Upper lobe of right lung (tissue), 1 donor: Measurements from ENCODE around the gene IMMP2L. TPM values are rescaled to one million over a fixed set of nuclear protein-coding genes. Genes with fewer than 3 reads are reported as not detected.

Source experiments
- ATAC-seq: fragments of 200-7000 bp; cut with Tn5 transposase; one replicate; pipeline ENCODE4 v1.9.1; 2020; ENCODE audit warnings: mild to moderate bottlenecking, moderate library complexity
- DNase-seq: peaks from one replicate; pipeline ENCODE4 v3.0.0-alpha.2; 2020
- H3K27ac ChIP-seq: fragments of 200-600 bp; one replicate; pipeline ENCODE4 v1.8.0; 2022
- H3K27me3 ChIP-seq: fragments of 200-600 bp; one replicate; pipeline ENCODE4 v1.8.0; 2022; ENCODE audit warnings: mild to moderate bottlenecking
- H3K36me3 ChIP-seq: fragments of 200-600 bp; one replicate; pipeline ENCODE4 v1.8.0; 2022
- H3K4me1 ChIP-seq: fragments of 200-600 bp; one replicate; pipeline ENCODE4 v1.8.0; 2022
- H3K4me3 ChIP-seq: fragments of 200-600 bp; one replicate; pipeline ENCODE4 v1.8.0; 2022; ENCODE audit warnings: mild to moderate bottlenecking
- H3K9me3 ChIP-seq: fragments of 200-600 bp; one replicate; pipeline ENCODE4 v1.8.0; 2022
- CTCF ChIP-seq: fragments of 200-600 bp; IDR thresholded peaks from one replicate; pipeline ENCODE4 v1.8.0; 2022; ENCODE audit warnings: antibody characterized with exemption
- intact Hi-C: fragments of 100-400 bp; cut with DNase I; formaldehyde crosslinking; loops from one replicate; pipeline ENCODE4 v1.11.0; 2022
- total RNA-seq: library from RNA; stranded (reverse); fragmentation: NEBNext Ultra II Directional; extraction: Animal tissue kit (Norgen Biotek cat#: 25700); gene quantifications from one replicate; pipeline ENCODE4 v1.2.1, GENCODE V29; 2021
- donor health status: DM: no; HTN: yes; CAD: no; lungs with severe emphysema.

Gene IMMP2L
- total RNA-seq, 1 donor from 2014 or later: 22.0 TPM

- Histone ChIP-seq H3K27me3 (no peaks in the 10 kb centered on the region), H3K4me1 (no peaks in the 10 kb centered on the region), H3K4me3 (no peak overlapping the region), H3K9me3 (no peaks in the 10 kb centered on the region), H3K27ac (no peak overlapping the region), H3K36me3 (no peaks in the 10 kb centered on the region)
- intact Hi-C loops: no loop called here
- TF ChIP-seq CTCF: no peak
- ATAC-seq (no peak), DNase-seq (no peak)
These were observed 734.4 kb downstream of the IMMP2L start for GRCh38 chr7:110827936-110828335.

GRCh38 chr7:110827287-110827855, 734.9 kb downstream of the IMMP2L start:
- Histone ChIP-seq H3K9me3 (no peaks in the 10 kb centered on the region), H3K27ac (no peak overlapping the region), H3K4me3 (no peak overlapping the region), H3K27me3 (no peaks in the 10 kb centered on the region), H3K4me1 (no peaks in the 10 kb centered on the region), H3K36me3 (no peaks in the 10 kb centered on the region)
- ATAC-seq: no peak
- intact Hi-C loops: no loop called here
- no peak for DNase-seq
- no peak for TF ChIP-seq CTCF

- no peak overlapping the region for H3K27ac ChIP-seq
- TF ChIP-seq CTCF: no peak
These were observed 748.3 kb downstream of the IMMP2L start for GRCh38 chr7:110813986-110814385.

GRCh38 chr7:110809832-110810231, 752.5 kb downstream of the IMMP2L start:
- no peaks in the 10 kb centered on the region for H3K4me1 ChIP-seq
- H3K36me3 ChIP-seq: no peaks in the 10 kb centered on the region
- ATAC-seq: no peak
- no peak for TF ChIP-seq CTCF
- H3K27ac ChIP-seq: no peak overlapping the region
- no peaks in the 10 kb centered on the region for H3K27me3 ChIP-seq
- H3K9me3 ChIP-seq: no peaks in the 10 kb centered on the region
- intact Hi-C loops: no loop called here
- no peak overlapping the region for H3K4me3 ChIP-seq
- DNase-seq: no peak

More at GRCh38 chr7:110813986-110814385, 748.3 kb downstream of the IMMP2L start:
- Histone ChIP-seq H3K9me3 (no peaks in the 10 kb centered on the region), H3K4me3 (no peak overlapping the region), H3K4me1 (no peaks in the 10 kb centered on the region), H3K27me3 (no peaks in the 10 kb centered on the region), H3K36me3 (no peaks in the 10 kb centered on the region)
- ATAC-seq (no peak), DNase-seq (no peak)
- intact Hi-C loops: no loop called here

- H3K36me3 ChIP-seq: no peaks in the 10 kb centered on the region
- no peaks in the 10 kb centered on the region for H3K4me1 ChIP-seq
- no peak for TF ChIP-seq CTCF
- no peaks in the 10 kb centered on the region for H3K9me3 ChIP-seq
- no peaks in the 10 kb centered on the region for H3K27me3 ChIP-seq
- DNase-seq: no peak
- H3K4me3 ChIP-seq: no peak overlapping the region
- H3K27ac ChIP-seq: no peak overlapping the region
- intact Hi-C loops: no loop called here
- ATAC-seq: no peak
These were observed 753.9 kb downstream of the IMMP2L start for GRCh38 chr7:110808361-110808760.

- intact Hi-C loops: no loop called here
- ATAC-seq: no peak
- no peak for TF ChIP-seq CTCF
These were observed 757.8 kb downstream of the IMMP2L start for GRCh38 chr7:110804501-110804900.

More at GRCh38 chr7:110804501-110804900, 757.8 kb downstream of the IMMP2L start:
- DNase-seq: no peak
- no peak overlapping the region for H3K4me3 ChIP-seq
- no peaks in the 10 kb centered on the region for H3K9me3 ChIP-seq
- no peaks in the 10 kb centered on the region for H3K4me1 ChIP-seq
- H3K36me3 ChIP-seq: no peaks in the 10 kb centered on the region
- no peak overlapping the region for H3K27ac ChIP-seq
- H3K27me3 ChIP-seq: no peaks in the 10 kb centered on the region
